ENCODE measurements around the gene CCDC85B.
"Not testable (repeated sequence)": the region's sequence is repeated elsewhere in the genome, so short reads cannot be mapped to it uniquely, and the experiment has no call there.

The CCDC85B gene

DNA sequence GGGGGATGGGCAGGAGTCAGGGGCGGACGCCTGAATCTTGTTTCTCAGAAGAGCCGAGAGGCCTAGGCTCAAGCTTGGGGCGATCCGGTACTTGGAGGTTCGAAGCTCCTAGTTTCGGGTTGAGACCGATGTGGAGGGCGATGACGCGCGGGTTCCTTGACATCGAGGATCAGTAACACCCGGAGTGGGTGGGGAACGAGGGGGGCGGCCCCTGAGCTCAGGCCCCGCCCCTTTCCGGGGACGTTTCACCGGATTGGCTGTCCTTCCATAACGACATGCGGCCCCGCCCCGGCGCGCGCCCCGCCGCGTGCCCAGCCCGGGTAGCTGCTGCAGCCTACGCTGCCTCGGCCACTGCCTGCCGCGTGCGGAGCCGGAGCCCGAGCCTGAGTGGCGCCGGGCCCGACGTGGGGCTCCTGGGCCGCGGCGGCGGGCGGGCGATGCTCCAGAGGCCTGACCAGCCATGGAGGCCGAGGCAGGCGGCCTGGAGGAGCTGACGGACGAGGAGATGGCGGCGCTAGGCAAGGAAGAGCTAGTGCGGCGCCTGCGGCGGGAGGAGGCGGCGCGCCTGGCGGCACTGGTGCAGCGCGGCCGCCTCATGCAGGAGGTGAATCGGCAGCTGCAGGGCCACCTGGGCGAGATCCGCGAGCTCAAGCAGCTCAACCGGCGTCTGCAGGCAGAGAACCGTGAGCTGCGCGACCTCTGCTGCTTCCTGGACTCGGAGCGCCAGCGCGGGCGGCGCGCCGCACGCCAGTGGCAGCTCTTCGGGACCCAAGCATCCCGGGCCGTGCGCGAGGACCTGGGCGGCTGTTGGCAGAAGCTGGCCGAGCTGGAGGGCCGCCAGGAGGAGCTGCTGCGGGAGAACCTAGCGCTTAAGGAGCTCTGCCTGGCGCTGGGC is at the start of gene CCDC85B:
Gene CCDC85B (plus strand): TSS at position 350 of the 895 bp plus-strand sequence. CDS start 111 bp downstream, at position 461.
- Mint-ChIP-seq H3K27me3 (ENCODE audit: low read depth) (no peaks in the 10 kb centered on the region), H3K27ac (peak within 1 kb of the TSS; percentile 91), H3K4me3 (peak within 1 kb of the TSS; percentile 99), H3K36me3 (ENCODE audit: low read depth) (peaks cover 18% of the 10 kb centered on the region), H3K4me1 (ENCODE audit: low read depth) (peaks cover 49% of the 10 kb centered on the region), H3K9me3 (no peaks in the 10 kb centered on the region)
- DNase-seq (ENCODE audit: low spot score), result peak; percentile 98

DNA sequence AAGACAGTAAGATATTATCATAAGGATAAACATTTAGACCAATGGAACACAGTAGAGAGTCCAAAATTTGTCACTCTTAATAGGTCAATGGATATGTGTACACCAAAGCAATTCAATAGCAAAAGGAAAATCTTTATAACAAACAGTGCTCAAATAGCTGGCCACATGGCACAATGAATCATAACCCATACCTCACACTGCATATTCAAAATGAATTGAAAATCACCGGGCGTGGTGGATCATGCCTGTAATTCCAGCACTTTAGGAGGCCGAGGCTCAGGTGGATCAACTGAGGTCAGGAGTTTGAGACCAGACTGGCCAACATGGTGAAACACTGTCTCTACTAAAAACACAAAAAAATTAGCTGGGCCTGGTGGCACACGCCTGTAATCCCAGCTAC is 48.3 kb upstream of the CCDC85B start:
- Mint-ChIP-seq H3K27ac (no peak overlapping the region), H3K4me1 (ENCODE audit: low read depth) (no peaks in the 10 kb centered on the region), H3K4me3 (no peak overlapping the region), H3K27me3 (ENCODE audit: low read depth) (no peaks in the 10 kb centered on the region), H3K36me3 (ENCODE audit: low read depth) (no peaks in the 10 kb centered on the region), H3K9me3 (no peaks in the 10 kb centered on the region)
- no peak for DNase-seq (ENCODE audit: low spot score)

DNA sequence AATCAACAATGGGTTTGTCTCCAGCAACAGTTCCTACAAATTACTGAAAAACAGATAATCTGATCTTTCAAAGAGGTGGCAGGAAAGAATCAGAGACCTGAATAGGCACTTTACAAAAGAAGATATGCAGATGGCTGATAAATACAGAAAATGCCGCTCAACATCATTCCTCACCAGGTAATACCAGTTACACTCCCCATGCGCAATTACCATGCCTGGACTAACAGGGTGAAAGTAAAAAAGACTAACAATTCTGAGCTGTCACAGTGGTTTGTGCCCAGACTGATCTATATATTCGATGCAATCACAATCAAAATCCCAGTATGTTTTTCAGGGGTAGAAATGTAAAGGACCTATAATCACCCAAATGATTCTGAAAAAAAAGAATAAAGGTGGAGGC is 46.7 kb upstream of the CCDC85B start:
- Mint-ChIP-seq H3K4me3 (no peak overlapping the region), H3K4me1 (ENCODE audit: low read depth) (no peaks in the 10 kb centered on the region), H3K27me3 (ENCODE audit: low read depth) (no peaks in the 10 kb centered on the region), H3K9me3 (no peaks in the 10 kb centered on the region), H3K36me3 (ENCODE audit: low read depth) (no peaks in the 10 kb centered on the region), H3K27ac (no peak overlapping the region)
- DNase-seq (ENCODE audit: low spot score), result no peak

DNA sequence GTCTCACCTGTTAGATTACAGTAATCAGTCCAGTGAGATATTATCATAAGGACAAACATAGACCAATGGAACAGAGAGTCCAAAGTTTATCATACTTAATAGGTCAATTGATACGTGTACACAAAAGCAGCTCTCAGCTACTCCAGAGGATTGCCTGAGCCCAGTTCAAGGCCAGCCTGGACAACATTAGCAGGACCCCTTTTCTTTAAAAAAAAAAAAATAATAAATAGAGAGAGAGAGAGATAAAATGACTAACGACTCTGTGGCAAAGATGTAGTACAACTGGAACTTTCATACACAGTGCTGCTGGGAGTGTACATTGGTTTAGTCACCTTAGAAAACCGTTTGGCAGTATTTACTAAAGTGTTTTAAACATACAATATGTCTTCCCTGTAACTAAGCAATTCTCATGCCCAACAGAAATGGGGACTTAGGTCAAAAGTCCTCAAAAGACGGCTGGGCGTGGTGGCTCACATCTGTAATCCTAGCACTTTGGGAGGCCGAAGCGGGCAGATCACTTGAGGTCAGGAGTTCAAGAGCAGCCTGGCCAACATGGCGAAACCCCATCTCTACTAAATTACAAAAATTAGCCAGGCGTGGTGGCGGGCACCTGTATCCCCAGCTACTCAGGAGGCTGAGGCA is 46.1 kb upstream of the CCDC85B start:
- H3K27me3 Mint-ChIP-seq (ENCODE audit: low read depth), result no peaks in the 10 kb centered on the region
- no peak overlapping the region for H3K4me3 Mint-ChIP-seq
- H3K36me3 Mint-ChIP-seq (ENCODE audit: low read depth), result no peaks in the 10 kb centered on the region
- H3K9me3 Mint-ChIP-seq, result no peaks in the 10 kb centered on the region
- no peaks in the 10 kb centered on the region for H3K4me1 Mint-ChIP-seq (ENCODE audit: low read depth)
- no peak for DNase-seq (ENCODE audit: low spot score)
- H3K27ac Mint-ChIP-seq, result no peak overlapping the region

DNA sequence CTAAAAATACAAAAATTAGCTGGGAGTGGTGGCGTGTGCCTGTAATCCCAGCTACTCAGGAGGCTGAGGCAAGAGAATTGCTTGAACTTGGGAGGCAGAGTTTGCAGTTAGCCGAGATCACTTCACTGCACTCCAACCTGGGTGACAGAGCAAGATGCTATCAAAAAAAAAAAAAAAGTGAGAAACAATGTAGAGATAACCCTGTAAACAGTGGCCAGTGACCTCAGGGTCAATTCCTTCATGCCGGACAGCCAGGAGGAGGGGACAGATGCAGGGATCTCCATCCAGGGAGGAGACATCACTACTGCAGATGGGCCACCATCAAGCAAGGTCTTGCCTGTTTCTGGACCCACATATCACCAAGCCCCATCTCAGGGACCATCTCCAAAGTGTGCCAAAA is 42.7 kb upstream of the CCDC85B start:
- no peak overlapping the region for H3K4me3 Mint-ChIP-seq
- peaks cover 8% of the 10 kb centered on the region for H3K9me3 Mint-ChIP-seq
- DNase-seq (ENCODE audit: low spot score), result no peak
- H3K27ac Mint-ChIP-seq, result no peak overlapping the region
- H3K4me1 Mint-ChIP-seq (ENCODE audit: low read depth), result peaks cover 2% of the 10 kb centered on the region
- no peaks in the 10 kb centered on the region for H3K27me3 Mint-ChIP-seq (ENCODE audit: low read depth)
- H3K36me3 Mint-ChIP-seq (ENCODE audit: low read depth), result peaks cover 26% of the 10 kb centered on the region

DNA sequence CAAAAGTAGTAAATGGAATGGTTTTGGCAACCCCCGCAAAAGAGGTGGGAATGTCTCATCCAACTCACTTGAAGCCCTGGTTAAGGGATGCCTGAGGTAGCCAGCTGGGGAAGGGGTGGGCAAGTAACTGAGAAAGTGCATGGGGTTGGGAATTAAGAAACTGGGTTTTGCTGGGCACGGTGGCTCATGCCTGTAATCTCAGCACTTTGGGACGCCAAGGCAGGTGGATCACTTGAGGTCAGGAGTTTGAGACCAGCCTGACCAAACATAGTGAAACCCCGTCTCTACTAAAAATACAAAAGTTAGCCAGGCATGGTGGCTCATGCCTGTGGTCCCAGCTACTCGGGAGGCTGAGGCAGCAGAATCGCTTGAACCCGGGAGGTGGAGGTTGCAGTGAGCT is 41.8 kb upstream of the CCDC85B start:
- H3K36me3 Mint-ChIP-seq (ENCODE audit: low read depth), result peaks cover 34% of the 10 kb centered on the region
- H3K4me1 Mint-ChIP-seq (ENCODE audit: low read depth); DNase-seq (ENCODE audit: low spot score); H3K9me3 Mint-ChIP-seq; H3K4me3 Mint-ChIP-seq; H3K27me3 Mint-ChIP-seq (ENCODE audit: low read depth); H3K27ac Mint-ChIP-seq: not testable (repeated sequence)

DNA sequence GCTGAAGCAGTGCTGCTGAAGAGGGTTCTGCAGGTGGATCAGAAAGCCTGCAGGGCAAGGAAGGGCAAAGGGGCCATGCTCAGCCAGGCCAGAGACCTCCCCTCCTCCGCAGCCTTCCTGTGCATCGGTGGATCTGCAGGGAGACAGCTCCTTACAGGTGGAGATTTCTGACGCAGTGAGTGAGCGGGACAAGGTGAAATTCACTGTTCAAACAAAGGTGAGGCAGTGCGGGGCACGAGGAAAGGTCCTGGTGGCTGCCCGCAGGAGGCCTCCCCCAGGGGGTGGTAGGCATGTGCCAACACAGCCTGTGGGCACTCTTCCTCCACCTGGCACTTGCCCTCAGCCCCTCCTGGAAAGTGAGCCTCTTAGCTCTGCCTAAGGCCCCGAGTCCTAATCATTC is 41.1 kb upstream of the CCDC85B start:
- Mint-ChIP-seq H3K27ac (no peak overlapping the region), H3K36me3 (ENCODE audit: low read depth) (peaks cover 41% of the 10 kb centered on the region), H3K27me3 (ENCODE audit: low read depth) (no peaks in the 10 kb centered on the region), H3K4me1 (ENCODE audit: low read depth) (peaks cover 8% of the 10 kb centered on the region), H3K9me3 (peaks cover 8% of the 10 kb centered on the region), H3K4me3 (no peak overlapping the region)
- DNase-seq (ENCODE audit: low spot score), result no peak

DNA sequence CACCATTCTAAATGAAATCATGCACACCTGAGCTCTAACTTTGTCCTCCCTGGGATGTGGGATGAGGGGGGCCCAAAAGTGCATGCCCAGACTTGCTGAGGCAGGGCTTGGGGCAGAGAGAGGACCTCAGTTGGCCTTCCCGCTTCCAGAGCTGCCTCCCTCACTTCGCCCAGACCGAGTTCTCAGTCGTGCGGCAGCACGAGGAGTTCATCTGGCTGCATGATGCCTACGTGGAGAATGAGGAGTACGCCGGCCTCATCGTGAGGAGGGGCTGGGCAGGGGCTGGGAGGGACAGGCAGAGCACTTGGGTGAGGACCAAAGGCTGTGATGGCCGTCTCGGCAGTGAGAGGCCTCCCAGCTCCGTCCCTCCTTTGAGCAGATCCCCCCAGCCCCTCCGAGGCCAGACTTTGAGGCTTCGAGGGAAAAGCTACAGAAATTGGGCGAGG is 40.7 kb upstream of the CCDC85B start:
- Mint-ChIP-seq H3K4me1 (ENCODE audit: low read depth) (peaks cover 13% of the 10 kb centered on the region), H3K27me3 (ENCODE audit: low read depth) (no peaks in the 10 kb centered on the region)

DNA sequence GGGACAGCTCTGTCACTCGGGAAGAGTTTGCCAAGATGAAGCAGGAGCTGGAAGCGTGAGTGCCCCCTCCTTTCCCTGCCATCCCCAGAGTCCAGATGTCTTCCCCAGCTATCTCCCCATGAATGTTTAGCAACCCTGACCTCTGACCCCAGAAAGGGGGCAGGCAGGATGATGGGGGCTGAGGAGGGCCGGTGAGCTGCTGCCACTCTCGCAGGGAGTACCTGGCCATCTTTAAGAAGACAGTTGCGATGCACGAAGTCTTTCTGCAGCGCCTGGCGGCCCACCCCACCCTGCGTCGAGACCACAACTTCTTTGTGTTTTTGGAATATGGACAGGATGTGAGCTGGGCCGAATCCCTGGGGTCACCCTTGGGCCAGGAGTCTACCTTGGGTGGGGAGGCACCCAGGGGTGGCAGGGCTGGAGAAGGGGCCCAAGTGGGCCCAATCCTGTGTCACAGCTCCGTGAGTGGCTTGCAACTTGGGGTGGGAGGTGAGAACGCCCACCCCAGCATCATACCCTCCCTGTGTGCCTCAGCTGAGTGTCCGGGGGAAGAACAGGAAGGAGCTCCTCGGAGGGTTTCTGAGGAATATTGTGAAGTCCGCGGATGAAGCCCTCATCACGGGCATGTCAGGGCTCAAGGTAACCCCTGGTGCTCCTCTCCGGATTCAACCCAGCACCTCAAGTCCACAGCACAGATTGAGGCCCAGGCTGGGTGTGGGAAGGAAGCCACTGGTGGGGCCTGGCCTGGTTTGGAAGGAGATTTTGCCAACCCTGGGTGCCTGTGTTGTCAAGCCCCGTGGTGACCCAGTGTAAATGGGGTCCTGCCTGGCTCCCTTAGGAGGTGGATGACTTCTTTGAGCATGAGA is 40.0 kb upstream of the CCDC85B start:
- H3K4me1 Mint-ChIP-seq (ENCODE audit: low read depth), result peaks cover 14% of the 10 kb centered on the region
- no peak overlapping the region for H3K27ac Mint-ChIP-seq
- DNase-seq (ENCODE audit: low spot score), result no peak
- no peak overlapping the region for H3K4me3 Mint-ChIP-seq
- no peaks in the 10 kb centered on the region for H3K27me3 Mint-ChIP-seq (ENCODE audit: low read depth)
- peaks cover 50% of the 10 kb centered on the region for H3K36me3 Mint-ChIP-seq (ENCODE audit: low read depth)
- peaks cover 8% of the 10 kb centered on the region for H3K9me3 Mint-ChIP-seq

More for the DNA sequence above, 40.7 kb upstream of the CCDC85B start:
- no peak for DNase-seq (ENCODE audit: low spot score)
- Mint-ChIP-seq H3K9me3 (peaks cover 8% of the 10 kb centered on the region), H3K27ac (no peak overlapping the region), H3K36me3 (ENCODE audit: low read depth) (peaks cover 45% of the 10 kb centered on the region), H3K4me3 (no peak overlapping the region)

DNA sequence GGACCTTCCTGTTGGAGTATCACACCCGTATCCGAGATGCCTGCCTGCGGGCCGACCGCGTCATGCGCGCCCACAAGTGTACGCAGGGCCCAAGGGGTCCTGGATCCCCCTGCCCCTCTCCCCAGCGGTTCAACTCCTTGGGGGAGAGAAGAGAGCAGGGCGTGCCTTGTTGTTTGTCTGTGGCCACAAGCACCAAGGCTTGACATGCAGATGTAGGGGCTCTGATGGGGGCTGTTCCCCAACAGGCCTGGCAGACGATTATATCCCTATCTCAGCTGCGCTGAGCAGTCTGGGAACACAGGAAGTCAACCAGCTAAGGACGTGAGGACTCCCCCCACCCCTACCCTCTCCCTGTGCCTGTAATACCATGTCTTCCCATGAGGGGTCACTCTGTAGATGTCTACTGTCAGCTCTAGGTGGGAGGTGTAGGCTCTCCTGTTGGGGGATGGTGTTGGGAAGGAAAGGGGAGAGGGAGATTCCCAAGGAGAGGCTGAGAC is 39.3 kb upstream of the CCDC85B start:
- H3K4me3 Mint-ChIP-seq, result no peak overlapping the region
- peaks cover 21% of the 10 kb centered on the region for H3K4me1 Mint-ChIP-seq (ENCODE audit: low read depth)
- no peak for DNase-seq (ENCODE audit: low spot score)
- H3K9me3 Mint-ChIP-seq, result peaks cover 8% of the 10 kb centered on the region
- H3K27me3 Mint-ChIP-seq (ENCODE audit: low read depth), result no peaks in the 10 kb centered on the region
- peaks cover 56% of the 10 kb centered on the region for H3K36me3 Mint-ChIP-seq (ENCODE audit: low read depth)
- H3K27ac Mint-ChIP-seq, result no peak overlapping the region

DNA sequence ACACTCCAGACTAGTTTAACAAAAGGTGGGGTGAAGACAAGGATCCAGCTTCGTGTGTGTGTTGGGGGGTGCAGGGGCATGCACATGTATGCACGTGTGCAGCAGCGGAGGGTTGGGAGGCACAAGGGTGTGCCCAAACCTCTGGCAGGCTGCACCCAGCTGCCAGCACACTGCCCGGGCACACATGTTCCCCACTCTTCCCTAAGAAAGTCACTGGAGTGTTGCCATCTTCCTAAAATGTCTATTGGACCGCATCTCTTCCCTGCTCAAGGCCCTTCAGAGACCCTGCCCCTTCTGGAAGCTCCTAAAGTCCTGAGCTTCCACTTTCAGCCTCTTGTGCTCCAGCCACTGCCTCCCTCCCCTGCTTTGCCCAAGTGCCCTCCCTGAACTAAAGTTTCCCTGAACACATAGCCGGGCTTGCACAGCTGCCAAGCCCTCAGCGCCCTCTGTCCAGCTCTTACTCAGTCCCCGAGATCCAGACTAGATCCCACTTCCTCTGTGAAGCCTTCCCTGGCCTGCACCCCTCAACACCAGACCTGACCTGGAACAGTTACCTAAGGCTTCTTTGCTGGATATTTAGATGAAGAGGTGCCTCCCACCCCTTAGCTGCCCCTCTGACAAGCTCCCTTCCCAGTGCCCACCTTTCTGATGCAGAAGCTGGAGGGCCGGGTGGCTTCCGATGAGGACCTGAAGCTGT is 38.5 kb upstream of the CCDC85B start:
- no peaks in the 10 kb centered on the region for H3K27me3 Mint-ChIP-seq (ENCODE audit: low read depth)
- no peak overlapping the region for H3K4me3 Mint-ChIP-seq
- H3K4me1 Mint-ChIP-seq (ENCODE audit: low read depth), result peaks cover 28% of the 10 kb centered on the region
- no peak for DNase-seq (ENCODE audit: low spot score)
- peaks cover 8% of the 10 kb centered on the region for H3K9me3 Mint-ChIP-seq
- peak overlapping the region; percentile 55 for H3K27ac Mint-ChIP-seq
- H3K36me3 Mint-ChIP-seq (ENCODE audit: low read depth), result peaks cover 65% of the 10 kb centered on the region

DNA sequence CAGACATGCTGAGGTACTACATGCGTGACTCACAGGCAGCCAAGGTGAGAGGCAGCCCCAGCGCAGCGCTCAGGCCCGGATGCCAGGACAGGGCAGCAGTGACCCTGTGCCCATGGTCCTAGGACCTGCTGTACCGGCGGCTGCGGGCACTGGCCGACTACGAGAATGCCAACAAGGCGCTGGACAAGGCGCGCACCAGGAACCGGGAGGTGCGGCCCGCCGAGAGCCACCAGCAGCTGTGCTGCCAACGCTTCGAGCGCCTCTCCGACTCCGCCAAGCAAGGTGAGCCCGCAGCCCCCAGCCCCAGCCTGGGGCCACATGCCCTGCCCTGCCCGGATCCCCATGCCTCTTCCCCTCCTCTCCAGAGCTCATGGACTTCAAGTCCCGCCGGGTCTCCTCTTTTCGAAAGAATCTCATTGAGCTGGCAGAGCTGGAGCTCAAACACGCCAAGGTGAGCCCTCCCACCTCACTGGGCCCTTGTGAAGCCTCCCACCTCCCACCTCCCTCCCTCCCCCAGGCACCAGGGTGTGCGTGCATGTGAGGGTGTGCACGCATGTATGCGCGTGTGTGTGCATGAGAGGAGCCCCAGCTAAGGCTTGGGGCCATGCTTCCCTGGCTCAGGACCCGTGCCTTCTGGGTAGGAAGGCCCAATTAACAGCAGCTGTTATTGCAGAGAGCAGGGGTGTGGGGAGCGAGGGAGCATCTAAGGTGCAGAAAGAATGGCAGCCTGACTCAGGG is 37.8 kb upstream of the CCDC85B start:
- Mint-ChIP-seq H3K27me3 (ENCODE audit: low read depth) (no peaks in the 10 kb centered on the region), H3K4me1 (ENCODE audit: low read depth) (peaks cover 28% of the 10 kb centered on the region), H3K27ac (no peak overlapping the region), H3K9me3 (peaks cover 8% of the 10 kb centered on the region), H3K36me3 (ENCODE audit: low read depth) (peaks cover 65% of the 10 kb centered on the region), H3K4me3 (no peak overlapping the region)
- no peak for DNase-seq (ENCODE audit: low spot score)

Measured in T-helper 2 cell treated with Interferon-gamma antibody and Interleukin-4, amounts not matched to agents 5 μg/mL and 100 μg/mL, for 36 hours (primary cell).